ENCODE measurements around the gene ACADS.

The ACADS gene

GRCh38 chr12:120733574-120733973 lies 7.9 kb downstream of the ACADS start:
- no peak for DNase-seq

GRCh38 chr12:120734210-120734609 lies 8.6 kb downstream of the ACADS start:
- no peak for DNase-seq

- no peak for DNase-seq
Observed at GRCh38 chr12:120735181-120735580, 9.6 kb downstream of the ACADS start.

GRCh38 chr12:120736404-120737331 lies 11.0 kb downstream of the ACADS start:
- DNase-seq: no peak

GRCh38 chr12:120737557-120738251 lies 12.1 kb downstream of the ACADS start:
- DNase-seq: no peak

GRCh38 chr12:120738252-120739030 lies 12.8 kb downstream of the ACADS start:
- DNase-seq: no peak

- DNase-seq: peak in 1 of 3 donors; percentile 7
Observed at GRCh38 chr12:120739031-120739762, 13.6 kb downstream of the ACADS start.

- DNase-seq: no peak
Observed at GRCh38 chr12:120739821-120740613, 14.4 kb downstream of the ACADS start.

- DNase-seq: no peak
Observed at GRCh38 chr12:120740871-120741270, 15.2 kb downstream of the ACADS start.

- DNase-seq: no peak
Observed at GRCh38 chr12:120741476-120742421, 16.1 kb downstream of the ACADS start.

- no peak for DNase-seq
Observed at GRCh38 chr12:120744922-120745493, 19.4 kb downstream of the ACADS start.

GRCh38 chr12:120748242-120748641 lies 22.6 kb downstream of the ACADS start:
- no peak for DNase-seq

- no peak for DNase-seq
Observed at GRCh38 chr12:120749256-120749655, 23.6 kb downstream of the ACADS start.

GRCh38 chr12:120750806-120751205 lies 25.2 kb downstream of the ACADS start:
- no peak for DNase-seq

- DNase-seq: peak in 1 of 3 donors; percentile 5
Observed at GRCh38 chr12:120751389-120751788, 25.8 kb downstream of the ACADS start.

GRCh38 chr12:120754792-120755191 lies 29.2 kb downstream of the ACADS start:
- DNase-seq: no peak

GRCh38 chr12:120755269-120755668 lies 29.6 kb downstream of the ACADS start:
- DNase-seq: no peak

- no peak for DNase-seq
Observed at GRCh38 chr12:120757226-120757742, 31.7 kb downstream of the ACADS start.

- no peak for DNase-seq
Observed at GRCh38 chr12:120757949-120758348, 32.3 kb downstream of the ACADS start.

Measured in suppressor macrophage treated with lipopolysaccharide for 1 hour (primary cell).